ENCODE measurements around the gene TBC1D8.

TBC1D8 gene

GRCh38 chr2:101006065-101006715 lies 145.0 kb downstream of the TBC1D8 start:
- Histone ChIP-seq H3K4me1 (ENCODE audit: control insufficient read depth, low read length) (peaks cover 35% of the 10 kb centered on the region), H3K79me2 (ENCODE audit: control insufficient read depth, low read length) (peaks cover 38% of the 10 kb centered on the region), H3K27ac (ENCODE audit: low read depth, low read length) (no peak overlapping the region), H3K9me3 (ENCODE audit: control insufficient read depth, insufficient read depth, low read length) (peaks cover 7% of the 10 kb centered on the region; the same call in 1 of the 2 replicates), H3F3A (ENCODE audit: control insufficient read depth, insufficient read depth) (peaks cover 77% of the 10 kb centered on the region), H3K9me2 (replicated peaks; ENCODE audit: control insufficient read depth, low read length) (no peaks in the 10 kb centered on the region), H4K20me1 (ENCODE audit: control insufficient read depth, insufficient read depth, low read depth, low read length) (peaks cover 27% of the 10 kb centered on the region; the same call in 1 of the 2 replicates), H3K27me3 (ENCODE audit: control insufficient read depth, low read length) (no peaks in the 10 kb centered on the region), H3K4me2 (ENCODE audit: low read length) (no peak overlapping the region), H3K36me3 (ENCODE audit: control insufficient read depth, low read length) (peaks cover 74% of the 10 kb centered on the region), H3K4me3 (ENCODE audit: low read length) (no peak overlapping the region)
- TF ChIP-seq CTCF (IDR thresholded peaks at IDR 0.05; ENCODE audit: low read depth, low read length, poor library complexity, severe bottlenecking) (no peak), EZH2phosphoT487 (IDR thresholded peaks at IDR 0.05; ENCODE audit: borderline replicate concordance, low read length) (no peak)

GRCh38 chr2:101004620-101005325 lies 146.4 kb downstream of the TBC1D8 start:
- peak overlapping the region; percentile 79 for H3K4me2 ChIP-seq (ENCODE audit: low read length)
- TF ChIP-seq CTCF (IDR thresholded peaks at IDR 0.05; ENCODE audit: low read depth, low read length, poor library complexity, severe bottlenecking) (no peak), EZH2phosphoT487 (IDR thresholded peaks at IDR 0.05; ENCODE audit: borderline replicate concordance, low read length) (no peak)

GRCh38 chr2:101003278-101003775 lies 147.9 kb downstream of the TBC1D8 start:
- Histone ChIP-seq H3K36me3 (ENCODE audit: control insufficient read depth, low read length) (peaks cover 62% of the 10 kb centered on the region), H3K9me3 (ENCODE audit: control insufficient read depth, insufficient read depth, low read length) (peaks cover 9% of the 10 kb centered on the region; the same call in 1 of the 2 replicates), H3F3A (ENCODE audit: control insufficient read depth, insufficient read depth) (peaks cover 57% of the 10 kb centered on the region), H3K9me2 (replicated peaks; ENCODE audit: control insufficient read depth, low read length) (no peaks in the 10 kb centered on the region), H3K4me1 (ENCODE audit: control insufficient read depth, low read length) (peaks cover 35% of the 10 kb centered on the region), H3K27me3 (ENCODE audit: control insufficient read depth, low read length) (no peaks in the 10 kb centered on the region), H3K4me3 (ENCODE audit: low read length) (peak overlapping the region; percentile 98), H3K79me2 (ENCODE audit: control insufficient read depth, low read length) (peaks cover 38% of the 10 kb centered on the region), H3K27ac (ENCODE audit: low read depth, low read length) (peak overlapping the region; percentile 79), H3K4me2 (ENCODE audit: low read length) (peak overlapping the region; percentile 79), H4K20me1 (ENCODE audit: control insufficient read depth, insufficient read depth, low read depth, low read length) (peaks cover 27% of the 10 kb centered on the region; the same call in 1 of the 2 replicates)
- TF ChIP-seq EZH2phosphoT487 (IDR thresholded peaks at IDR 0.05; ENCODE audit: borderline replicate concordance, low read length): no peak
- TF ChIP-seq CTCF (IDR thresholded peaks at IDR 0.05; ENCODE audit: low read depth, low read length, poor library complexity, severe bottlenecking): no peak

More at GRCh38 chr2:101004620-101005325, 146.4 kb downstream of the TBC1D8 start:
- H3K9me3 ChIP-seq (ENCODE audit: control insufficient read depth, insufficient read depth, low read length): peaks cover 9% of the 10 kb centered on the region; the same call in 1 of the 2 replicates
- H3K79me2 ChIP-seq (ENCODE audit: control insufficient read depth, low read length): peaks cover 38% of the 10 kb centered on the region
- no peaks in the 10 kb centered on the region for H3K9me2 ChIP-seq (replicated peaks; ENCODE audit: control insufficient read depth, low read length)
- 0 out of 2 replicates have a peak overlapping the region, but pooled peaks have one; percentile 7 for H3K27ac ChIP-seq (ENCODE audit: low read depth, low read length)
- peaks cover 66% of the 10 kb centered on the region for H3F3A ChIP-seq (ENCODE audit: control insufficient read depth, insufficient read depth)
- H3K27me3 ChIP-seq (ENCODE audit: control insufficient read depth, low read length): no peaks in the 10 kb centered on the region
- H3K36me3 ChIP-seq (ENCODE audit: control insufficient read depth, low read length): peaks cover 68% of the 10 kb centered on the region
- peaks cover 35% of the 10 kb centered on the region for H3K4me1 ChIP-seq (ENCODE audit: control insufficient read depth, low read length)
- peaks cover 27% of the 10 kb centered on the region; the same call in 1 of the 2 replicates for H4K20me1 ChIP-seq (ENCODE audit: control insufficient read depth, insufficient read depth, low read depth, low read length)
- peak overlapping the region; percentile 98 for H3K4me3 ChIP-seq (ENCODE audit: low read length)

Measured in DOHH2 (cell line).